HT-29 (cell line): ENCODE results near the gene LIX1L. TPM values are rescaled to one million over a fixed set of nuclear protein-coding genes. Genes with fewer than 3 reads are reported as not detected.

Experiments
- DNase-seq: peaks from one replicate; pipeline ENCODE4 v3.0.0-alpha.2; 2015; ENCODE audit warnings: low spot score
- total RNA-seq: library from RNA; depleted of rRNA; stranded (reverse); fragments of >200 nt; shearing (Covaris generic); gene quantifications from 2 replicates; pipeline ENCODE4 v1.2.3, GENCODE V29; 2014; rRNA removed

LIX1L gene
- total RNA-seq, 1 experiment from 2014 or later = 2.5 TPM

DNA sequence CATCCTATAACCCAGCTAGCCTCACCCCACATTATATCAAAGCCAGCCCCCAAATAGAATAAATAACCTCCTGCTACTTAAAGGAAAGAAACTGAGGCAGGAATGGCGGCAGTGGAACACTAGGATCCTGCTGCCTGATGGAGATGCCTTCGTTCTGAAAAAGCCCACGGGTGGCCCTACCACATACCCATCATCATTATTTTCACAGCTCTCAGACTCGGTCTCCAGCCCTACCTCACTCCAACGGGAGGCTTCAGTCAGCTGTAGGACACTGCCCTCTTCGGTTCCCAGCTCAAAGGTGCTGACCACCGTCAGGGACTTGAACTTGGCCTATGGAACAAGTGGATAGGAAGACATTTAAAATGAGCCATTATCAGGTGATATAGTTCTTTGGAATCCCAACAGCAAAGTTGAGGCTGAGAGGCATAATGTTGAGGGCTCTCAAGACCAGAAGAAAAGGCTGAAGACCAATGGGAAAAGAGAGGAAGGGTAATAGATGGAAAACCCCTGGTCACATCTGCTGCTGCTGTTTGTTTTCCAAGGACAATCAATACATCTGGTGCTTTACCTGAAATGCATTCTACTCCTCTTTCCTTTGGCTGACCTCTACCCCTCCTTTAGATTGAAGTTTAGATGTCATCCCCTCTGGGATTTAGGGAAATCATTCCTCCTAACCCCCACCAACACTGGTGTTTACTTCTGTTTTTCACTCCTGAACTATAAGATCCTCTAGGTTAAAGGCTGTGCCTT lies 64.3 kb downstream of the LIX1L start:
- no peak for DNase-seq

DNA sequence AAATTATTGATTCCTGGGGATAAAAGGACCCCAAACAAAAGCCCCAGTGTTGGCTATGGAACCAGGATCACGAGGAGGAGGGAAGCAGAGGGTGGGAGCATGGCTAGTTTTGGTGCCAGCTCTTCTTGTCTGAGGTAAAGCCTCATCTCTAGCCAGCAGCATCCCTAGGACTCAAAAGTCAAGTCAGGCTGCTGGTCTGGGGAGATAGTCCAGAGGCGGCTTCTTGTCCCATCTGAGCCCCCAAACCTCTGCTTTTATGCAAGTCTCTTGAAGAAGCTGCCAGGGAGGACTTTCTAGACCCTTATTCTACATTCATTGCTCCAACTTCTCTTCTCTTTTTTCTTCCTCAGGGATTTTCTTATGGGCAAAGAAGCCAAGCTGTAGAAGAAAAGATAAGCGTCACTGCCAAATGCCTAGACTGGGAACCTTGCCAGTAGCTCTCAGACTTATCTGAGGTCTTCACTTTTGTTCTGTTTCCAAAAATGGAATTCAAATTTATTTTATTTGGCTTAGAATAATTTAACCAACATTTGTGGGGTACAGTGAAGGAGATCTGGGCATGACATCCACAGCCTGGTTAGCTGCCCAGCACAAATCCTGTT lies 65.2 kb downstream of the LIX1L start:
- DNase-seq = peak; percentile 38

DNA sequence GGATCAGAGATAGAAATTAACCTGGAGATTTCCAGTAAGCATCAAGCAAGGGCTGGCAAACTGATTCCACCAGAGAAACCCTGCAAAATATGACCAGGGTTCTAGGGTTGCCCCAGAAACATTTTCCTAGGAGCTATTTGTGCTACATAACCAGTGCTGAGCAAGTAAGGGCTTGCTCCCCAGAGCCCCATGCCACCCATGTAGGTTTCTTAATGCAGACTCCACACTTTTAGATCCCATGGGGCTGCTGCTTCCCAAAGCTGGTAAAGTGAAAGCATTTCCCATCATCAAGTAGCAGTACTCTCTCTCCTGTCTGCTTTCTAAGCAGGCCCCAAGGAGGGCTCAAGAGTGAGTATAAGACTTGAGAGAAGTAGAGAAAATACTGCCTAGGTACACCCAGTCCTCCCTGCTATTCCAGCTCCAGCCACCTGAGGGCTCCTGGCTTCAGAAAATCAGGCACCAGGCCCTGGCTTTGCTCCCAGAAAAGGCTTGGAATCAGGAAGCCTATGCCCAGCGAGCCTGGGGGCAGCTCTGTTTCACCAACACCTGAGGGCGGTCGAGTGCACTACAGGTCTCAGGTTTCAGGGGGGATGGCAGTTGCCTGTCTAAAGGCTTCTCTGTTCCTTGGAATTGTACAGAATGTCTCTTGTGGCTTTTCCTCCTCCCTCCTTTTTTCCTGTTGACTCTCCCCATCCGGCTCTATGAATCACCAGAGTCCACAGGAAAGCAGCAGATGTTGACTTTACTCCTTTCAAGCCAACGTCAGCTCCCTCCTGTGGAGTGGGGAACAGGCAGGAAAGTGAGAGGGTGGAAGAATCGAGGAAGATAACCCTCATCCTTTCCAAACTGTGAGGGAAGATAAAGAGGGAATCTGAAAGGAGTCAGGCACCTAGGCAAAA lies 66.0 kb downstream of the LIX1L start:
- peak; percentile 99 for DNase-seq

DNA sequence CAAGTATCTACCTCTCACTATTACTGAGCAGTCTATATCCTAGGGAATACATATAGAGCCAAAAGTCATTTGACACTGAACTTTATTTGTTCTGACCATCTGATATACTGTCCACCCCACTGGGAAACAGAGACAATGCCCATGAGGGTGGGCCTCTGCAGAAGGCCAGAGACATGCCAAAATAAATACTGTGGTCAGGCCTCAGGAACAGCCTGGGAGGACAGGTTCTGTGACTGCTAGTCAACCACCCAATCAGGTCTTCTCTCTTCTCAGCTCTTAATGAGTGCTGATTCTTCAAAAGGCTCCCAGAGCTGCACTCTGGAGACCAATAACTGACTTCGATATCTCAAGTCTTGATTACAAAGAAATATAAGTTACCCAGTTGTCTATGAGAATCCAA lies 66.7 kb downstream of the LIX1L start:
- DNase-seq = peak; percentile 87

DNA sequence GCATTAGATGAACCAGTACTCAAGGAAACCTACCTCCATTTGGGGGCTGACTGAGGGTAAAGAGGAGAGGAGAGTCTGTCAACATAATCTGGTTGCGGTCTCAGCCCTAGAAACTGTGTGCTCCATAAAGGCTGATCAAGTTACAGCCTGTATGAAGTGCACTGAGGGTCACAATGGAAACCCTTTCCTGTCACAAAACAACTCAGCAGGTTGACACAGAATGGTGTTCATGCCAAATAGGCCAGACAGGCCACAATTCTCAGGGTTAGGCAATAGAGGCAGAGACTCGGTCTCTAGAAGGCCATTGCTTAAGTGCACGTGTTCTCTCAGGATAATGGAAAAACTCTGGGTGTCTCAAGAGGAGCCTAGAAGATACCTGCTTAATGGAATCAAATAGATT lies 68.1 kb downstream of the LIX1L start:
- no peak for DNase-seq

DNA sequence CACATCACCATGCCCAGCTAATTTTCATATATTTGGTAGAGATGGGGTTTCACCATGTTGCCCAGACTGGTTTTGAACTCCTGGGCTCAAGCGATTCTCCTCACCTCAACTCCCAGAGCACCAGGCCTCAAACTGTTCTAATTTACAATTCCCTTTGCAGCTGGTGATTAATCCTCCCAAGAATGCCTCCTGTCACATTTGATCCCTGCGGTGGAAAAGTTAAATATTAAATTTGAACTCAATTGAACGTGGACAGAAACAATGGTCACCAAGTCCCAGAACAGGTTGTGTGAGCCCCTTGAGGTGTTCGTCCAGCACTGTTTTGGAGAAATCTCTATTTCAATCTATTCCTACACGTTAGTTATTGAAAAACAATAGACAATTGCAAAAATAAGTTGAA lies 70.2 kb downstream of the LIX1L start:
- DNase-seq = peak; percentile 76

DNA sequence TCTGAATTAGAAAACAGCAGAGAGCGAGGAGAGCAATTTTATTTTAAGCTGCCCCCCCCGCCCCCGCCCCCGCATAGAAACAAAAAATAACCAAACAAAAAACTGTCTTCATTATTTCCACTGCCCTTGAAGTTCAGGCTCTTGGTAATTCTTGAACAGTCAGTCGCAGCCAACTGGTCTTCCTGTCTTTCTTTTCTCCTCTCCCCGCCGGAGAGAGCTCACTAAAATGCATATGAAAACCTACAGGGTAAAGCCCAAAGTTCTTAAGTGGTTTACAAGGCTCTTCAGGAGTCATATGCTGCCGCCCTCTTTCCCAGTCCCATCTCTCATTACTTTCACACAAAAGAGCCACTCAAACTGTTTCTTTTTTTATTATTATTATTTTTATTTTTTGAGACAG lies 71.0 kb downstream of the LIX1L start:
- DNase-seq = no peak

- DNase-seq = no peak
Measured at GRCh38 chr1:145886390-145886789, 71.4 kb downstream of the LIX1L start.

- peak; percentile 77 for DNase-seq
Measured at GRCh38 chr1:145885738-145886287, 72.0 kb downstream of the LIX1L start, which contains the start of gene ANKRD35. Gene ANKRD35, minus strand, starts transcription at chr1:145885866. Its CDS starts 108 bp downstream, at chr1:145885758.

GRCh38 chr1:145884675-145885074 lies 73.1 kb downstream of the LIX1L start:
- DNase-seq = no peak

Other genes starting within 250 kb of the LIX1L start
- gene CD160, start 238.5 kb downstream of the LIX1L start, total RNA-seq = not detected in 2 replicates
- gene RNF115, start 133.9 kb downstream of the LIX1L start, total RNA-seq = 6.5 and 9.9 TPM in 2 replicates
- 14.8 and 19.7 TPM in 2 replicates for gene POLR3C, start 133.8 kb downstream of the LIX1L start, total RNA-seq
- gene NUDT17, start 112.4 kb downstream of the LIX1L start, total RNA-seq = 0.63 and 1.6 TPM in 2 replicates
- gene PIAS3, start 98.9 kb downstream of the LIX1L start, total RNA-seq = 15.8 and 25.2 TPM in 2 replicates
- gene ANKRD35, start 72.2 kb downstream of the LIX1L start, total RNA-seq = 0.29 and 0.46 TPM in 2 replicates
- 0.08 and 0.10 TPM in 2 replicates for gene ITGA10, start 48.0 kb downstream of the LIX1L start, total RNA-seq
- 10.5 and 11.1 TPM in 2 replicates for gene PEX11B, start 39.3 kb downstream of the LIX1L start, total RNA-seq
- 88.3 and 93.5 TPM in 2 replicates for gene RBM8A, start 30.5 kb downstream of the LIX1L start, total RNA-seq
- gene ANKRD34A, start 6.6 kb upstream of the LIX1L start, total RNA-seq = 0.20 and 1.9 TPM in 2 replicates
- 7.1 and 7.4 TPM in 2 replicates for gene POLR3GL, start 6.7 kb upstream of the LIX1L start, total RNA-seq
- 30.1 and 46.6 TPM in 2 replicates for gene TXNIP, start 38.6 kb upstream of the LIX1L start, total RNA-seq
- gene HJV, start 63.7 kb upstream of the LIX1L start, total RNA-seq = not detected in 2 replicates
- gene NBPF10, start 186.8 kb upstream of the LIX1L start, total RNA-seq = 0.20 and 0.37 TPM in 2 replicates